Iris pigment epithelial cell (primary cell): ENCODE results near the gene RFX5.
"Not testable (repeated sequence)": the region's sequence is repeated elsewhere in the genome, so short reads cannot be mapped to it uniquely, and the experiment has no call there.

Experiments used
- DNase-seq: peaks from one replicate; pipeline ENCODE4 v3.0.0-alpha.2; 2011; ENCODE audit warnings: low read depth

RFX5 gene

GRCh38 chr1:151362308-151363155 is 15.5 kb upstream of the RFX5 start:
- no peak for DNase-seq

- DNase-seq, result no peak
These were observed 14.8 kb upstream of the RFX5 start for GRCh38 chr1:151361883-151362282.

GRCh38 chr1:151356696-151357095 is 9.6 kb upstream of the RFX5 start:
- no peak for DNase-seq

- peak; percentile 65 for DNase-seq
These were observed 5.1 kb upstream of the RFX5 start for GRCh38 chr1:151352021-151352718.

GRCh38 chr1:151350323-151350722 is 3.3 kb upstream of the RFX5 start:
- not testable (repeated sequence) for DNase-seq

- DNase-seq, result peak; percentile 15
These were observed 633 bp upstream of the RFX5 start for GRCh38 chr1:151347523-151348246.

- DNase-seq, result peak; percentile 9
These were observed 827 bp downstream of the RFX5 start for GRCh38 chr1:151346082-151346768.

GRCh38 chr1:151344291-151344690 is 2.8 kb downstream of the RFX5 start:
- DNase-seq, result no peak

GRCh38 chr1:151343587-151343986 is 3.5 kb downstream of the RFX5 start:
- no peak for DNase-seq

- no peak for DNase-seq
These were observed 4.5 kb downstream of the RFX5 start for GRCh38 chr1:151342569-151342968.

GRCh38 chr1:151342021-151342420 is 5.0 kb downstream of the RFX5 start:
- no peak for DNase-seq

- DNase-seq, result peak; percentile 83
These were observed 5.9 kb downstream of the RFX5 start for GRCh38 chr1:151340870-151341754.

- DNase-seq, result no peak
These were observed 10.5 kb downstream of the RFX5 start for GRCh38 chr1:151336556-151336955.

- no peak for DNase-seq
These were observed 12.2 kb downstream of the RFX5 start for GRCh38 chr1:151334822-151335221.

- DNase-seq, result no peak
These were observed 19.0 kb downstream of the RFX5 start for GRCh38 chr1:151327903-151328674.

GRCh38 chr1:151327223-151327902 is 19.7 kb downstream of the RFX5 start, which contains the start of gene PI4KB:
Gene PI4KB, minus strand, starts transcription at chr1:151327416. Its CDS starts 10,935 bp downstream, at chr1:151316481.
- DNase-seq, result peak; percentile 99

- peak; percentile 55 for DNase-seq
These were observed 20.3 kb downstream of the RFX5 start for GRCh38 chr1:151326619-151327222.

GRCh38 chr1:151325646-151326429 is 21.2 kb downstream of the RFX5 start:
- peak; percentile 67 for DNase-seq
